SK-N-SH (cell line): Measurements from ENCODE around the gene PIP5KL1. TPM values are rescaled to one million over a fixed set of nuclear protein-coding genes. Genes with fewer than 3 reads are reported as not detected.

Experiments
- CTCF ChIA-PET: fragments of 300-600, 350-600 bp; formaldehyde crosslinking; extraction: SDS; loops from one replicate; lab custom pipeline; 2021; lab: Yijun Ruan, JAX
- POLR2A ChIA-PET: fragments of 350-600 bp; sonication (Branson Sonifier 250); formaldehyde crosslinking; extraction: SDS; loops from one replicate; lab custom pipeline; 2020; ENCODE audit warnings: antibody characterized with exemption, inconsistent platforms; lab: Yijun Ruan, JAX
- DNase-seq: peaks from one replicate; pipeline ENCODE4 v3.0.0; 2012
- H2AFZ ChIP-seq: fragments of 200-600 bp; sonication (generic); 2 replicates; pipeline ENCODE4 v1.8.1; 2016; ENCODE audit warnings: antibody characterized with exemption, mild to moderate bottlenecking, low read depth
- H3F3A ChIP-seq: fragments of 200-600 bp; sonication (generic); replicated peaks from 2 replicates; pipeline ENCODE3; 2016; ENCODE audit warnings: antibody characterized with exemption, mild to moderate bottlenecking; ENCODE audit not compliant: insufficient read depth
- H3K27ac ChIP-seq, 2 experiments: fragments of 200-500 bp in 1 of 2; fragments of 200-600 bp in 1 of 2; sonication (Bioruptor generic) in 1 of 2; sonication (generic), shearing (Covaris generic) in 1 of 2; 2 replicates each; pipeline versions ENCODE4 v1.5.1 to v1.6.1; 2014 to 2016; ENCODE audit warnings: low read depth in 2 of 2, inconsistent platforms in 1 of 2, low read length in 1 of 2, mild to moderate bottlenecking in 1 of 2, mixed read lengths in 1 of 2
- H3K27me3 ChIP-seq: fragments of 200-600 bp; sonication (generic), shearing (Covaris generic); 2 replicates; pipeline ENCODE4 v1.6.1; 2016; ENCODE audit warnings: mixed run types; ENCODE audit not compliant: insufficient read depth
- H3K36me3 ChIP-seq, 2 experiments: fragments of 200-500 bp in 1 of 2; fragments of 200-600 bp in 1 of 2; sonication (Bioruptor generic) in 1 of 2; sonication (generic) in 1 of 2; replicated peaks in 1 of 2; 2 replicates each; pipeline versions ENCODE3 to v1.5.1; 2014 to 2016; ENCODE audit warnings: low read length in 1 of 2, mild to moderate bottlenecking in 1 of 2; ENCODE audit not compliant: insufficient read depth in 2 of 2, control insufficient read depth in 1 of 2
- H3K4me1 ChIP-seq, 2 experiments: fragments of 200-500 bp in 1 of 2; fragments of 200-600 bp in 1 of 2; sonication (Bioruptor generic) in 1 of 2; sonication (generic), shearing (Covaris generic) in 1 of 2; 2 replicates each; pipeline versions ENCODE4 v1.5.1 to v1.6.1; 2014 to 2016; ENCODE audit warnings: low read depth in 1 of 2, low read length in 1 of 2, mixed run types in 1 of 2; ENCODE audit not compliant: insufficient read depth in 2 of 2, control insufficient read depth in 1 of 2
- H3K4me2 ChIP-seq: fragments of 200-600 bp; sonication (generic), shearing (Covaris generic); 2 replicates; pipeline ENCODE4 v1.6.1; 2017; ENCODE audit warnings: mixed run types
- H3K4me3 ChIP-seq, 2 experiments: fragments of 200-500 bp in 1 of 2; fragments of 200-600 bp in 1 of 2; sonication (Bioruptor generic) in 1 of 2; sonication (generic), shearing (Covaris generic) in 1 of 2; 2 replicates each; pipeline versions ENCODE4 v1.5.1 to v1.8.1; 2014 to 2016; ENCODE audit warnings: low read depth in 2 of 2, inconsistent platforms in 1 of 2, low read length in 1 of 2, mild to moderate bottlenecking in 1 of 2, mixed read lengths in 1 of 2, moderate library complexity in 1 of 2
- H3K79me2 ChIP-seq: fragments of 200-600 bp; sonication (generic); 2 replicates; pipeline ENCODE4 v1.8.1; 2017; ENCODE audit warnings: mild to moderate bottlenecking; ENCODE audit not compliant: insufficient read depth
- H3K9ac ChIP-seq: fragments of 200-600 bp; sonication (generic); 2 replicates; pipeline ENCODE4 v1.6.1; 2017; ENCODE audit warnings: mixed run types
- H3K9me2 ChIP-seq: fragments of 200-600 bp; sonication (generic); 2 replicates; pipeline ENCODE4 v1.6.1; 2017; ENCODE audit warnings: mixed run types
- H3K9me3 ChIP-seq: fragments of 200-600 bp; sonication (generic); 2 replicates; pipeline ENCODE4 v1.6.1; 2017; ENCODE audit warnings: mixed run types, mild to moderate bottlenecking, moderate library complexity
- H4K20me1 ChIP-seq: fragments of 200-600 bp; sonication (generic); 2 replicates; pipeline ENCODE4 v1.6.1; 2017; ENCODE audit warnings: mild to moderate bottlenecking, mixed run types; ENCODE audit not compliant: insufficient read depth
- ELF1 ChIP-seq: IDR thresholded peaks from 2 replicates; pipeline ENCODE4 v1.4.0; 2012
- EP300 ChIP-seq, 2 experiments: IDR thresholded peaks; 2 replicates each; pipeline versions ENCODE4 v1.4.0 to v1.6.1; 2012; ENCODE audit warnings: borderline replicate concordance in 1 of 2, low read depth in 1 of 2, low read length in 1 of 2
- EZH2phosphoT487 ChIP-seq: fragments of 200-600 bp; sonication (generic); IDR thresholded peaks from 2 replicates; pipeline ENCODE4 v1.6.1; 2017; ENCODE audit warnings: low read depth, mixed run types, mild to moderate bottlenecking, antibody characterized with exemption, moderate library complexity, borderline replicate concordance
- FOSL2 ChIP-seq: IDR thresholded peaks from 2 replicates; pipeline ENCODE4 v1.4.0; 2012; ENCODE audit warnings: low read depth, mild to moderate bottlenecking, moderate library complexity, borderline replicate concordance
- GABPA ChIP-seq: IDR thresholded peaks from 2 replicates; pipeline ENCODE4 v1.4.0; 2012; ENCODE audit warnings: low read depth, mild to moderate bottlenecking
- MEF2A ChIP-seq: IDR thresholded peaks from 2 replicates; pipeline ENCODE4 v1.4.0; 2012; ENCODE audit warnings: low read depth, borderline replicate concordance
- NFIC ChIP-seq: IDR thresholded peaks from 2 replicates; pipeline ENCODE4 v1.4.0; 2012; ENCODE audit warnings: borderline replicate concordance
- NRF1 ChIP-seq: IDR thresholded peaks from 2 replicates; pipeline ENCODE4 v1.6.1; 2012; ENCODE audit warnings: low read depth, mild to moderate bottlenecking, low read length
- RCOR1 ChIP-seq: fragments of 150-350 bp; IDR thresholded peaks from 2 replicates; pipeline ENCODE4 v1.6.1; 2017; ENCODE audit warnings: antibody characterized with exemption, low read length
- RFX5 ChIP-seq: IDR thresholded peaks from 2 replicates; pipeline ENCODE4 v1.6.1; 2012; ENCODE audit warnings: mild to moderate bottlenecking, improper control_type of control experiment, low read length
- RXRA ChIP-seq: IDR thresholded peaks from 2 replicates; pipeline ENCODE4 v1.4.0; 2012; ENCODE audit warnings: low read depth, mild to moderate bottlenecking, borderline replicate concordance
- SIN3A ChIP-seq: IDR thresholded peaks from 2 replicates; pipeline ENCODE4 v1.6.1; 2012; ENCODE audit warnings: low read depth, mild to moderate bottlenecking, low read length, moderate library complexity, borderline replicate concordance
- SMC3 ChIP-seq: IDR thresholded peaks from 2 replicates; pipeline ENCODE4 v1.6.1; 2012; ENCODE audit warnings: low read depth, low read length, improper control_type of control experiment
- TCF12 ChIP-seq: IDR thresholded peaks from 2 replicates; pipeline ENCODE4 v1.4.0; 2012
- TEAD4 ChIP-seq: IDR thresholded peaks from 2 replicates; pipeline ENCODE4 v1.4.0; 2012; ENCODE audit warnings: mild to moderate bottlenecking, borderline replicate concordance; ENCODE audit not compliant: insufficient read depth
- USF2 ChIP-seq: fragments of 150-350 bp; IDR thresholded peaks from 2 replicates; pipeline ENCODE4 v1.6.1; 2017; ENCODE audit warnings: antibody characterized with exemption, low read length, low read depth, borderline replicate concordance
- YY1 ChIP-seq: IDR thresholded peaks from 2 replicates; pipeline ENCODE4 v1.4.0; 2012; ENCODE audit warnings: low read depth, mild to moderate bottlenecking
- ZBTB33 ChIP-seq: IDR thresholded peaks from 2 replicates; pipeline ENCODE4 v1.4.0; 2012; ENCODE audit warnings: low read depth, borderline replicate concordance
- WGBS: methylation state at CpG from one replicate; pipeline ENCODE4 v1.1.6; 2017; ENCODE audit warnings: low lambda C conversion rate; 5-methylcytosine and 5-hydroxymethylcytosine counted together
- polyA plus RNA-seq, 3 experiments: library from polyadenylated mRNA; depleted of rRNA; stranded (reverse); fragments of >200 nt; gene quantifications; 2 replicates each; pipeline ENCODE4 v1.2.3, GENCODE V29; 2012
- TF ChIP-seq, protein P1 (sequence below): fragments of 150-350 bp; IDR thresholded peaks from 2 replicates; pipeline ENCODE4 v1.6.1; 2016; ENCODE audit warnings: mild to moderate bottlenecking, low read depth, low read length
- TF ChIP-seq, protein P2 (sequence below): fragments of 200-600 bp; sonication (generic); IDR thresholded peaks from 2 replicates; pipeline ENCODE4 v1.6.1; 2017; ENCODE audit warnings: antibody characterized with exemption, mild to moderate bottlenecking, moderate library complexity

The PIP5KL1 gene
- polyA plus RNA-seq, 1 of the 3 experiments (the other 2 are of a cell fraction): 4.0 TPM

DNA sequence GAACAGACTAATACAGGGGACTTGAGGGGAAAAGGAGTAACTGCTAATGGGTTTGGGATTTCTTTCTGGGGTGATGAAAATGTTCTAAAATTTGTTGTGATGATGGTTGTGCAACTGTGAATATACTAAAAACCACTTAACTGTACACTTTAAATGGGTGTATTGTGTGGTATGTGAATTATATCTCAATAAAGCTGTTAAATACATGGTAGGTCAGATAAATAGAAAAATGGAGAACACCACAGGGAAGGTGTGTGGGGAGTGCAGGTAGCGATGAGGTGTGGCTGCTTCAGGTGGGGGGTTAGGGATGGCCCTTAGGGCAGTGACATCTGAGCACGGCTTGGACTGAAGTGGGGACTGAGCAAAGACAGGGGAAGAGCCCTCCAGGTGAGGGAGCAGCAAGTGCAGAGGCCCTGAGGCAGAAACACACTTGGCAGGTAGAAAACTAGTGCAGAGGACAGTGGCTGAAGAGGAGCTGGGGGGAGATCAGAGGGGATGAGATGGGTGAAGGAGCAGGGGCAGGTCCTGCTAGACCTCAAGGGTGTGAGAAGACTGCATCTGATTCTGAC, 29.3 kb upstream of the PIP5KL1 start:
- CTCF ChIA-PET: interaction anchor here (0.9 to 6.2 kb wide), 5 partner anchors 8 to 86 kb away, joined by 3 to 55 read pairs (median 11); no protein-coding TSS in a partner anchor
- Histone ChIP-seq H2AFZ (no peak overlapping the region), H3K4me1 (peaks cover 26 to 57% of the 10 kb centered on the region in 2 experiments), H3K79me2 (peaks cover 77% of the 10 kb centered on the region), H3K27ac (peak overlapping the region in 1 of 2 experiments; percentile 58; a peak in 1 of 4 replicates), H3K4me3 (no peak overlapping the region), H3K36me3 (no peaks in the 10 kb centered on the region), H3K9ac (no peak overlapping the region), H3K4me2 (no peak overlapping the region), H3F3A (peaks cover 5% of the 10 kb centered on the region), H3K9me3 (no peaks in the 10 kb centered on the region), H3K27me3 (no peaks in the 10 kb centered on the region), H3K9me2 (no peaks in the 10 kb centered on the region), H4K20me1 (peaks cover 21% of the 10 kb centered on the region)
- no peak for DNase-seq
- TF ChIP-seq USF2: no peak
- TF ChIP-seq ZBTB33: no peak
- TF ChIP-seq SMC3: no peak
- no peak for TF ChIP-seq RFX5
- no peak for TF ChIP-seq MEF2A
- TF ChIP-seq, protein P1, sequence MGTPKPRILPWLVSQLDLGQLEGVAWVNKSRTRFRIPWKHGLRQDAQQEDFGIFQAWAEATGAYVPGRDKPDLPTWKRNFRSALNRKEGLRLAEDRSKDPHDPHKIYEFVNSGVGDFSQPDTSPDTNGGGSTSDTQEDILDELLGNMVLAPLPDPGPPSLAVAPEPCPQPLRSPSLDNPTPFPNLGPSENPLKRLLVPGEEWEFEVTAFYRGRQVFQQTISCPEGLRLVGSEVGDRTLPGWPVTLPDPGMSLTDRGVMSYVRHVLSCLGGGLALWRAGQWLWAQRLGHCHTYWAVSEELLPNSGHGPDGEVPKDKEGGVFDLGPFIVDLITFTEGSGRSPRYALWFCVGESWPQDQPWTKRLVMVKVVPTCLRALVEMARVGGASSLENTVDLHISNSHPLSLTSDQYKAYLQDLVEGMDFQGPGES: no peak
- no peak for TF ChIP-seq RXRA
- no peak for TF ChIP-seq RCOR1
- TF ChIP-seq YY1: no peak
- no peak for TF ChIP-seq NRF1
- TF ChIP-seq, protein P2, sequence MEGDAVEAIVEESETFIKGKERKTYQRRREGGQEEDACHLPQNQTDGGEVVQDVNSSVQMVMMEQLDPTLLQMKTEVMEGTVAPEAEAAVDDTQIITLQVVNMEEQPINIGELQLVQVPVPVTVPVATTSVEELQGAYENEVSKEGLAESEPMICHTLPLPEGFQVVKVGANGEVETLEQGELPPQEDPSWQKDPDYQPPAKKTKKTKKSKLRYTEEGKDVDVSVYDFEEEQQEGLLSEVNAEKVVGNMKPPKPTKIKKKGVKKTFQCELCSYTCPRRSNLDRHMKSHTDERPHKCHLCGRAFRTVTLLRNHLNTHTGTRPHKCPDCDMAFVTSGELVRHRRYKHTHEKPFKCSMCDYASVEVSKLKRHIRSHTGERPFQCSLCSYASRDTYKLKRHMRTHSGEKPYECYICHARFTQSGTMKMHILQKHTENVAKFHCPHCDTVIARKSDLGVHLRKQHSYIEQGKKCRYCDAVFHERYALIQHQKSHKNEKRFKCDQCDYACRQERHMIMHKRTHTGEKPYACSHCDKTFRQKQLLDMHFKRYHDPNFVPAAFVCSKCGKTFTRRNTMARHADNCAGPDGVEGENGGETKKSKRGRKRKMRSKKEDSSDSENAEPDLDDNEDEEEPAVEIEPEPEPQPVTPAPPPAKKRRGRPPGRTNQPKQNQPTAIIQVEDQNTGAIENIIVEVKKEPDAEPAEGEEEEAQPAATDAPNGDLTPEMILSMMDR: no peak
- TF ChIP-seq NFIC: no peak
- no peak for TF ChIP-seq EZH2phosphoT487
- TF ChIP-seq GABPA: no peak
- no peak for TF ChIP-seq SIN3A
- no peak for TF ChIP-seq FOSL2
- no peak for TF ChIP-seq EP300 (IDR thresholded peaks at IDR 0.05; ENCODE audit: borderline replicate concordance in 1 of 2, low read depth in 1 of 2, low read length in 1 of 2)
- no peak for TF ChIP-seq ELF1
- no peak for TF ChIP-seq TEAD4
- no peak for TF ChIP-seq TCF12
- 95% methylated on average over 2 of the region's 2 CpGs for WGBS
- POLR2A ChIA-PET: no interaction called here
